OCI-LY7 (cell line): ENCODE data around the gene TRIM26. TPM values are rescaled to one million over a fixed set of nuclear protein-coding genes. Genes with fewer than 3 reads are reported as not detected.

ENCODE experiments used
- total RNA-seq, 2 experiments: library from RNA; depleted of rRNA in 1 of 2; stranded (reverse); fragments of >200 nt in 1 of 2; shearing (Covaris generic) in 1 of 2; gene quantifications; 2 replicates each; pipeline ENCODE4 v1.2.3, GENCODE V29; 2014 to 2022

Gene TRIM26
- total RNA-seq, 2 experiments from 2014 or later, result 53.2 to 53.3 TPM

Other genes starting within 250 kb of the TRIM26 start
- 60.5 and 67.5 TPM in 2 replicates for gene POLR1H, start 152.1 kb downstream of the TRIM26 start, total RNA-seq (2014; rRNA removed; shearing (Covaris generic))
- 39.3 and 43.1 TPM in 2 replicates for gene POLR1H, start 152.1 kb downstream of the TRIM26 start, total RNA-seq (2022)
- gene PPP1R11, start 146.2 kb downstream of the TRIM26 start, total RNA-seq (2014; rRNA removed; shearing (Covaris generic)), result 30.6 and 35.6 TPM in 2 replicates
- gene PPP1R11, start 146.2 kb downstream of the TRIM26 start, total RNA-seq (2022), result 36.5 and 40.1 TPM in 2 replicates
- not detected in 2 replicates for gene RNF39, start 137.6 kb downstream of the TRIM26 start, total RNA-seq (2014; rRNA removed; shearing (Covaris generic))
- not detected in 2 replicates for gene RNF39, start 137.6 kb downstream of the TRIM26 start, total RNA-seq (2022)
- not detected in 2 replicates for gene TRIM31, start 100.3 kb downstream of the TRIM26 start, total RNA-seq (2014; rRNA removed; shearing (Covaris generic))
- not detected in 2 replicates for gene TRIM31, start 100.3 kb downstream of the TRIM26 start, total RNA-seq (2022)
- gene TRIM40, start 77.3 kb downstream of the TRIM26 start, total RNA-seq (2014; rRNA removed; shearing (Covaris generic)), result not detected in 2 replicates
- gene TRIM40, start 77.3 kb downstream of the TRIM26 start, total RNA-seq (2022), result not detected in 2 replicates
- gene TRIM10, start 52.2 kb downstream of the TRIM26 start, total RNA-seq (2014; rRNA removed; shearing (Covaris generic)), result not detected in 2 replicates
- gene TRIM10, start 52.2 kb downstream of the TRIM26 start, total RNA-seq (2022), result not detected in 2 replicates
- gene TRIM15, start 49.9 kb downstream of the TRIM26 start, total RNA-seq (2014; rRNA removed; shearing (Covaris generic)), result not detected in 2 replicates
- gene TRIM15, start 49.9 kb downstream of the TRIM26 start, total RNA-seq (2022), result not detected in 2 replicates
- 10.9 and 11.4 TPM in 2 replicates for gene TRIM39, start 113.5 kb upstream of the TRIM26 start, total RNA-seq (2014; rRNA removed; shearing (Covaris generic))
- gene TRIM39, start 113.5 kb upstream of the TRIM26 start, total RNA-seq (2022), result 13.8 and 17.0 TPM in 2 replicates
- gene RPP21, start 131.8 kb upstream of the TRIM26 start, total RNA-seq (2014; rRNA removed; shearing (Covaris generic)), result 77.3 and 88.1 TPM in 2 replicates
- 50.4 and 51.4 TPM in 2 replicates for gene RPP21, start 131.8 kb upstream of the TRIM26 start, total RNA-seq (2022)